Adipose tissue (tissue), 3 donors: ENCODE data around the gene ZNF664. TPM values are rescaled to one million over a fixed set of nuclear protein-coding genes. Genes with fewer than 3 reads are reported as not detected.

Experiments used
- H3K27ac ChIP-seq: one replicate; pipeline ENCODE4 v1.5.1; 2013; ENCODE audit warnings: low read depth, low read length
- whole genome bisulfite sequencing, 3 donors: extraction: QIAGEN DNeasy Blood & Tissue Kit; methylation state at CpG; one replicate each; pipeline ENCODE4 v1.1.7; 2013; 5-methylcytosine and 5-hydroxymethylcytosine counted together
- polyA plus RNA-seq, 3 donors: library from polyadenylated mRNA; stranded (reverse); fragments of 200-250 nt; gene quantifications; one replicate each; pipeline ENCODE4 v1.2.3, GENCODE V29; 2013
- donor health status: healthy with polysubstance abuse.
- donor health status: Bipolar disorder and iron deficiency.
- donor health status: healthy.

ZNF664 gene
- polyA plus RNA-seq, 3 donors, result 29.8 to 105 (median 76.4) TPM

- 1 to 2% (median 1%) methylated on average over 61 to 69 of the region's 69 CpGs for WGBS, 3 donors
- H3K27ac ChIP-seq, result peak overlapping the region; percentile 23
Measured at GRCh38 chr12:123973552-123974341, 732 bp downstream of the ZNF664 start.

- no peak overlapping the region for H3K27ac ChIP-seq
- WGBS, 3 donors, result 74 to 93% (median 91%) methylated on average over 7 of the region's 7 CpGs
Measured at GRCh38 chr12:123976227-123976826, 3.3 kb downstream of the ZNF664 start.

- 96 to 98% (median 97%) methylated on average over 6 of the region's 6 CpGs for WGBS, 3 donors
- no peak overlapping the region for H3K27ac ChIP-seq
Measured at GRCh38 chr12:123979566-123979965, 6.6 kb downstream of the ZNF664 start.

- 51 to 87% (median 80%) methylated on average over 7 of the region's 7 CpGs for WGBS, 3 donors
- H3K27ac ChIP-seq, result no peak overlapping the region
Measured at GRCh38 chr12:123982269-123982668, 9.3 kb downstream of the ZNF664 start.

DNA sequence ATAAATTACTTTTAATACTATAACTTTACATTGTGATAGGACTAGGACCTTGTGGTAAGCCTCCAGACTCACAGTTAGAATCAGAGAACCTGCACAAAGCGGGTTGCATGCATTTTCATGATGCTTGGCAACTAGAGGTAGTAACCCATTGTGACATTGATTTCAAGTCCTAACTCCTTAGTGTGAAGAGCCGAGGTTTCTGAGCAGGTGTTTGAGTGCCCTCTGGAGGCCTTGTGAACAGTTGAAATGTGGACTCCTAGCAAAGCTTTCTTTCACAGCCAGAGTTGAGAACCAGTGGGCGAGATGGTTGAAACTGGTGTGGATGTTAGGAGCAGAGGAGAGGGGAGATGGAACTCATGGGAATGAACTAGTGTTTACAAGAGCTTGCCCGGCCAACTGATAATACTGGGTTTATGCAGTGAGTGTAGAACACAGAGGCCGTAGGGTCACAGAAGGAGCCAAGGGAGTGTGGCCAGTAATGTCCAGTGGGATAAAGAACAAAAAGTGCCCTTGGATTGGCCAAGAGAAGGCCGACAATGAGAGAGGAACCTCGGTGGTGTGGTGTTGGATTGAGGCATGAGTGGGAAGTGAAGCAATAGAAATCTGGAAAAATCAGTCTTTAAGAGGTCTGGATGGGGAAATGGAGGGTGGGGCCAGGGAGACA, 10.9 kb downstream of the ZNF664 start:
- H3K27ac ChIP-seq, result no peak overlapping the region
- 39 to 46% (median 45%) methylated on average over 7 of the region's 7 CpGs for WGBS, 3 donors

- H3K27ac ChIP-seq, result no peak overlapping the region
- WGBS, 3 donors, result 79 to 90% (median 89%) methylated on average over 4 of the region's 4 CpGs
Measured at GRCh38 chr12:123984903-123985302, 11.9 kb downstream of the ZNF664 start.

- WGBS, 3 donors, result 60 to 72% (median 65%) methylated on average over 3 of the region's 3 CpGs
- no peak overlapping the region for H3K27ac ChIP-seq
Measured at GRCh38 chr12:123986374-123986965, 13.5 kb downstream of the ZNF664 start.

- WGBS, 3 donors, result 74 to 85% (median 79%) methylated on average over 2 of the region's 2 CpGs
Measured at GRCh38 chr12:123987022-123987421, 14.0 kb downstream of the ZNF664 start.

DNA sequence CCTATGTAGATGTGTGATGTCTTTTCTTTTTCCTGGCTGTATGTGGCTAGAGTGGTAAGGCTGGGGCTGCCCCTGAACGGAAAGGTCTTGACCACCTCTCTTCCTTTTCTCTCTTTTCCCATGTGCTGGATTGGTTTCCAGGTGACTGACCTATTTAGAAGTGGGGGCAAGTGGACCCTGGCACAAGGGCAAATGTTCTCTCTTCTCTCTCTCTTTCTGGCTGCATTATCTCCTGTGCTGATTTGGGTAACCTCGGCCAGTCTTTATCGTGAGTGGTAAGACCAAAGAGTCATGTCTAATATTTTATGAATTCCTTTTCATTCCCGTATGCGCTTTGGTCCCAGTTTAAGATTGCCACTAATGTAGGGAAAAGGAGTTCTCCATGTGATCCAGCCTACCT, 16.2 kb downstream of the ZNF664 start:
- WGBS, 3 donors, result 74 to 99% (median 95%) methylated on average over 5 of the region's 5 CpGs
- no peak overlapping the region for H3K27ac ChIP-seq

More at GRCh38 chr12:123987022-123987421, 14.0 kb downstream of the ZNF664 start:
- H3K27ac ChIP-seq, result no peak overlapping the region

DNA sequence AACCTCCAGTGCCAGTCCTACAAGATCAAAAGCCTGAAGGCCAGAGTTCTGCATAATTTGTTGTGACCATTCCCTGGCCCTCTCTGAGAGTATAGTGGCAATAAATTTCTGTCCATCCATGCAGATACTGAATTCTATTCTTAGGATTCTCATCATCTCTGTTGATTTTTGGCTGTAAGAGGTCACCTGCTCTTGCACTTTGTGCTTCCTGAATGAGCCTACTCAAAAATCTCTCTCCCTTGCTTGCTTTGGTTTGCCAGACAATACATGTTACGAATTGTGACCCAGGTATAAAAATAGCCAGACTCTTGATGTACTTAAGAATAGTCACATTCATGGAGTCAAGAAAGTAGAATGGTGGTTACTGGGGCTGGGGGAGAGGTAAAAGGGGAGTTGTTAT, 16.7 kb downstream of the ZNF664 start:
- WGBS, 3 donors, result 67 to 92% (median 87%) methylated on average over 1 of the region's 1 CpG
- no peak overlapping the region for H3K27ac ChIP-seq

- no peak overlapping the region for H3K27ac ChIP-seq
- WGBS, 3 donors, result 30 to 47% (median 35%) methylated on average over 4 of the region's 4 CpGs
Measured at GRCh38 chr12:123990511-123990910, 17.5 kb downstream of the ZNF664 start.

DNA sequence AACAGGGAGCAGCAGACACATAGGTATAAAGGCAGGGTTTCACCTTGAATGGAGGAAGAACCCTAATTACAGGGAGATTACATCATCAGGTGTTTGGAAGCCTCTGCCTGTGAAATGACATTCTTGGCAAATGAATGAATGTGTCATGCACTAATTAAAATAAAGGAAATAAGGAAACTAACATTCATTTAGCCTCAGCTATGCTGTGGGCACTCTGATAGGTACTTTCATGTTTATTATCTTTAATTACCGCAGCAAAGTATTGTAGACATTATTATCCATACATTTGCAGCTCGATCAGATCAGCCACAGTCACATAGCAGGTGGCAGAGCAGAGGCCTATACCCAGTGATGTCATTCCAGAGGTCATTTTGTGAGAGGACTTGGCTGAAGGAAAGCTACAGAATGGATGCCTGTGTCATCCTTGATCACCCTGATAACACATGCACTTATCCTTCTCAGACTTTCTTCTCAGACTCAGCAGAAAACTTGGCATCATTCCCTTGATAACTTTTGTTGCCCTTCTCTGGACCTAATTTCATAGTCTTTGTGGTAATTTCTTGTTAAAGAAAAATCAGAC, 18.4 kb downstream of the ZNF664 start:
- H3K27ac ChIP-seq, result no peak overlapping the region
- 39 to 93% (median 88%) methylated on average over 2 of the region's 2 CpGs for WGBS, 3 donors

GRCh38 chr12:123992118-123992825, 19.3 kb downstream of the ZNF664 start:
- WGBS, 3 donors, result 73 to 90% (median 88%) methylated on average over 8 of the region's 8 CpGs
- no peak overlapping the region for H3K27ac ChIP-seq

DNA sequence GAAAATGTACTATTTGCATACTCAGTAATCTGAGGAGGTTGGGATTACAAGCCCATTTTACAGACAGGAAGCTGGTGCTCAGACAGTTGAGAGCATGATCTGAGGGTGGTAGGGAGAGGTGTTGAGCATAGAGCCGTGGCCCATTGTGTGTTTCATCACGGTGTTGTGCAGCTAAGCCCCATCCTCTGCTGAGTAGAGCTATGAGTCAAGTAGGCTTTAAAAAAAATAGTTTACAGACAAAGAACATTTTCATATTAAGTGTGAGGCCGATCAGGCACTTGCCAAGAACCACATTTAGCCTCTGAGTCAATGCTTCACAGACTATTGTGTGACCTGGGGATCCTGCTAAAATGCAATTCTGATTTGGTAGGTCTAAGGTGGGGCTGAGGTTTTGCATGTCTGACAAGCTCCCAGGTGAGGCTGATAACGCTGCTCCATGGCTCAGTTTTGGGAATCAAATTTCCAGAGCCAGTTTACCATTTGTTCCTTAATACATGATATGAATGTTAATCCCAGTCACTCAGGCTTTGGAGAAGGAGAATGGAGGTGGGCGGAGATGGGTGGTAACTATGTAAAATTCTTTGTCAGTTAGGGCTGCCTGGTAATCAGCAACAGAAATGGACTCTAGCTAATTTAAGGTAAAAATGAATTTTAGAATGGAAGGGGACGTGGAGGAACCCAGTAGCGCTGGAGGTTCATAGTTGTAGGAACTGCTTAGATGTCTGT, 22.2 kb downstream of the ZNF664 start:
- WGBS, 3 donors, result 83 to 87% (median 86%) methylated on average over 7 of the region's 7 CpGs
- H3K27ac ChIP-seq, result no peak overlapping the region

DNA sequence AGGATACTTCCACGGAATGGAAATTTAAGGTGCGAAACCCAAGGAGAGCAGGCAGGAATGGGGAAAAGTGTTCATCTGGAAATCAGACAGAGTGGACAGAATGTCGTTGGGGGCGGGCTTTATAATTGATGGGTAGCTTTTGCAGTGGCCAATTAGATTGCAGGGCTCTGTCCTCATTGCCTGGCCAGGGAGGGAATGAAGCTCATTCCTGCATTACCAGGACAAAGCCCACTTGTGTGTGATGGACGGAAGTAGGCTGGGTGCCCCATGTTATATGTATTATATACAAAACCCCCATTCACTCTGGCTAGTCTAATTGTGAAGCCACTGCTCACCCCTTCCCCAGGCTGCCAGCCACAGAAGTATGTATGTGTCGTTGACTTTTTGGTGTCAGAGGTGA, 23.6 kb downstream of the ZNF664 start:
- 73 to 84% (median 79%) methylated on average over 6 of the region's 6 CpGs for WGBS, 3 donors
- no peak overlapping the region for H3K27ac ChIP-seq

DNA sequence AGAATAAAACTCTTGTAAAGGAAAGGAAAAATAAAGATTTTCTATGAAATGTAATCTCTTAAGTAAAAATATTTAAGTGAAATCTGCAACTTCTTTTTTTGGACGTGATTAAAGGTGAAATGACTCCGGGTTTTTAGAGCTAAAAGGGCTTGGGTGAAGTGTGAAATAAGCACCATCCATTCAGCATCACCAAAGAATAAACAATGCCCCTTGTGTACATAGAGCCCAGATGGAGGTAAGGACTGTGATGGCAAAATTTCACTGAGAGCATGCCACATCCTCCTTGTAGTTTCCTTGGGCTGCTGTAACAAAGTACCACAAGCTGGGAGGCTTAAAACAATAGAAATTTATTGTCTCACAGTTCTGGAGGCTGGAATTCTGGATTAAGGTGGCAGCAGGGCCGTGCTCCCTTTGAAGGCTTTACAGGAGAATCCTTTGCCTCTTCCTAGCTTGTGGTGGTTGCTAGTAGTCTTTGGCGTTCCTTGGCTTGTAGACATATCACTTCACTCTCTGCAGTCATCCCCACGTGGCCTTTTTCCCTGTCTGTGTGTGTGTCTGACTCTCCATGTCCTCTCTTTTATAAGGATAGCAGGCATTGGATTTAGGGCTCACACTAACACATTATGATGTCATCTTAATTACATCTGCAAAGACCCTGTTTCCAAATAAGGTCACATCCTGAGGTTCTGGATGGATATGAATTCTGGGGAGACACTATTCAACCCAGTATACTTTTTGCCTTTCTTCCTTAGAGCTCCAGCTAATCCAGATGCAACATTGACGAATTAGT, 24.2 kb downstream of the ZNF664 start:
- no peak overlapping the region for H3K27ac ChIP-seq
- 69 to 86% (median 78%) methylated on average over 6 of the region's 6 CpGs for WGBS, 3 donors

DNA sequence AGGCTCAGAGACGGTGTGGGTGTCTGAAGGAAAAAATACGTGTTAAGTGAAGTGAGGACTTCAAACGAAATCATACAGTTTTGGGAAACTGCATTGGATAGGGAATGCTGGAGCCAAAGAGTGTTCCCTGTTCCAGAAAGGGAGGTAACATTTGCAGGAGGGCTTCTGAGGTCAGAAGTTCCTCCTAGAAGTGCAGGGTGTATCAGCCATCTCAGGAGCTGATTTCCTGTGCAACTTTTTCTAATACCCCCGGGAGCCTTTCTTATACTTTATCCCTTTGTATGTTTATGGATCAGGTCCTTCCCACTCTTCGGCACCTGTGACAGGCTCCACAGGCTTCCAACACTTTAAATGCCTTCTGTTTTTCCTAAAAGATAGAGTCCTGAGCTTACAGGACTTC, 24.9 kb downstream of the ZNF664 start:
- no peak overlapping the region for H3K27ac ChIP-seq
- WGBS, 3 donors, result 64 to 72% (median 67%) methylated on average over 5 of the region's 5 CpGs
